ENCODE data around the gene EPB41L3. TPM values are rescaled to one million over a fixed set of nuclear protein-coding genes. Genes with fewer than 3 reads are reported as not detected.
"Not testable (repeated sequence)": the region's sequence is repeated elsewhere in the genome, so short reads cannot be mapped to it uniquely, and the experiment has no call there.

Gene EPB41L3
- polyA plus RNA-seq, 1 donor: 65.5 TPM

GRCh38 chr18:5503740-5504139 is 40.1 kb downstream of the EPB41L3 start:
- no peaks in the 10 kb centered on the region for H3K36me3 ChIP-seq (ENCODE audit: control insufficient read depth, insufficient read depth, low read length)

DNA sequence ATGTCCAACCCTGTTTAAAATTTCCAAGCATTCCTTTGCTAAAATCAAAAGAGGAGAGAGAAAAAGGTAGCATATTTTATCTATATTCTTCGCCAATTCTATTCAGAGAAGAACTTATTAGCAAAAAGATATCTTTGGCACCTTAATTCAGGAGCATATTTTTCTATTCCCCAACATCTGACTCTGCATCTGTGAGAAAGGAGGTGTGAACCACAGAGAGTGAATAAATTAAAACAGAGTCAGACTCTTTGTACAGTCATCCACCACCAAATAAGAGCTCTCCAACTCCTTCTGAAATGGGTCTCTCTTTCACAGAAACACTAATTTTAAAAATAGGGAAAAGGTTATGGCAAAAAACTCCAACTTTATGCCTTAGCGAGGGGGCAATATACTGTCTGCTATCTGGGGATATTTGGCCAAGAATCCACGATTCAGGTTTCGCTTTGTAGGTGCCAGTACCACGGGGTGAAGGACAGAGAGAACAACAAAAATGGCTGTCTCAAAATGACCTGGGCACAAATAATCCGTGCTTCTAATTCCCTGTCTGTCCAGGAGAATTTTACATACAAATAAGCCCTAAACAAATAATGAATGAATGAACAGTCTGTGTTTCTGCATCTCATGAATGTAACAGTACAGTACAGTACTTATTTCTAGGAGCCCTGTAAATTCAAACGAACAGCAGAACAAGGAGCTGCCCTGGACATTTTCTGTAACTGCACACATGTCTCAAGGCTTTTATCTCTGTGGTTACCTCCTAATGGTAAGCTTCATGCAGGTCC is 43.4 kb downstream of the EPB41L3 start:
- H3K4me3 ChIP-seq (ENCODE audit: low read length): no peak overlapping the region
- no peaks in the 10 kb centered on the region for H3K4me1 ChIP-seq (ENCODE audit: control insufficient read depth, insufficient read depth, low read length)
- no peaks in the 10 kb centered on the region for H3K27me3 ChIP-seq (ENCODE audit: control insufficient read depth, insufficient read depth, low read length)
- 100% methylated on average over 2 of the region's 7 CpGs for WGBS (ENCODE audit: insufficient coverage, low lambda C conversion rate)
- no peak for DNase-seq
- H3K36me3 ChIP-seq (ENCODE audit: control insufficient read depth, insufficient read depth, low read length): no peaks in the 10 kb centered on the region
- H3K27ac ChIP-seq (ENCODE audit: low read length): no peak overlapping the region
- no peaks in the 10 kb centered on the region for H3K9me3 ChIP-seq (ENCODE audit: control insufficient read depth, low read depth, low read length)

More at GRCh38 chr18:5503740-5504139, 40.1 kb downstream of the EPB41L3 start:
- Histone ChIP-seq H3K4me3 (ENCODE audit: low read length) (no peak overlapping the region), H3K4me1 (ENCODE audit: control insufficient read depth, insufficient read depth, low read length) (no peaks in the 10 kb centered on the region), H3K27me3 (ENCODE audit: control insufficient read depth, insufficient read depth, low read length) (no peaks in the 10 kb centered on the region), H3K9me3 (ENCODE audit: control insufficient read depth, low read depth, low read length) (no peaks in the 10 kb centered on the region), H3K27ac (ENCODE audit: low read length) (no peak overlapping the region)
- DNase-seq: no peak

- Histone ChIP-seq H3K4me3 (ENCODE audit: low read length) (no peak overlapping the region), H3K27ac (ENCODE audit: low read length) (no peak overlapping the region), H3K4me1 (ENCODE audit: control insufficient read depth, insufficient read depth, low read length) (no peaks in the 10 kb centered on the region), H3K9me3 (ENCODE audit: control insufficient read depth, low read depth, low read length) (no peaks in the 10 kb centered on the region), H3K27me3 (ENCODE audit: control insufficient read depth, insufficient read depth, low read length) (no peaks in the 10 kb centered on the region), H3K36me3 (ENCODE audit: control insufficient read depth, insufficient read depth, low read length) (no peaks in the 10 kb centered on the region)
- DNase-seq: no peak
- WGBS (ENCODE audit: insufficient coverage, low lambda C conversion rate): 89% methylated on average over 3 of the region's 6 CpGs
These were observed 45.3 kb downstream of the EPB41L3 start for GRCh38 chr18:5498452-5498851.

DNA sequence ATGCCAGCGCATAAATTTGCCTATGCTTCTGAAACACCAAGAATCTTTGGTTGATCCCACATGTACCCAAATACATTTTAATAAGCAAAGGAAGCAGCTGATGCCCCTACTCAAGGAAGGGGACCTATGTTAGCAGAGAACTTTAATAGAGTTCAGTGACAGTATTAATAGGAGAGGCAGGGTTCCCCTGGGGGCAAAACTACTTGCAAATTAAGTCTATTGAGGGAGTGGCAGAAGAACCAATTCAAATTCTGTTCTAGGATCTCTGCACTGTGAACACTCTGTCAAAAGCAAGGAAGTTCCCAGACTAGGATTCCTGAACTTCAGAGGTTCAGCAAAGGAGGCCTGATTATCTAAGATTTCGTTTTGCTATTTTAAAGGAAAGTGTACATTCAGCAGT is 47.5 kb downstream of the EPB41L3 start:
- Histone ChIP-seq H3K27me3 (ENCODE audit: control insufficient read depth, insufficient read depth, low read length) (no peaks in the 10 kb centered on the region), H3K4me3 (ENCODE audit: low read length) (no peak overlapping the region), H3K9me3 (ENCODE audit: control insufficient read depth, low read depth, low read length) (no peaks in the 10 kb centered on the region), H3K4me1 (ENCODE audit: control insufficient read depth, insufficient read depth, low read length) (no peaks in the 10 kb centered on the region), H3K27ac (ENCODE audit: low read length) (no peak overlapping the region), H3K36me3 (ENCODE audit: control insufficient read depth, insufficient read depth, low read length) (no peaks in the 10 kb centered on the region)
- no CpG with 5 or more reads among the region's 2 CpGs for WGBS (ENCODE audit: insufficient coverage, low lambda C conversion rate)
- no peak for DNase-seq

- Histone ChIP-seq H3K4me1 (ENCODE audit: control insufficient read depth, insufficient read depth, low read length) (no peaks in the 10 kb centered on the region), H3K9me3 (ENCODE audit: control insufficient read depth, low read depth, low read length) (no peaks in the 10 kb centered on the region), H3K27me3 (ENCODE audit: control insufficient read depth, insufficient read depth, low read length) (no peaks in the 10 kb centered on the region), H3K4me3 (ENCODE audit: low read length) (no peak overlapping the region), H3K36me3 (ENCODE audit: control insufficient read depth, insufficient read depth, low read length) (peaks cover 5% of the 10 kb centered on the region), H3K27ac (ENCODE audit: low read length) (no peak overlapping the region)
- no peak for DNase-seq
- no CpG with 5 or more reads among the region's 5 CpGs for WGBS (ENCODE audit: insufficient coverage, low lambda C conversion rate)
These were observed 52.9 kb downstream of the EPB41L3 start for GRCh38 chr18:5490753-5491480.

DNA sequence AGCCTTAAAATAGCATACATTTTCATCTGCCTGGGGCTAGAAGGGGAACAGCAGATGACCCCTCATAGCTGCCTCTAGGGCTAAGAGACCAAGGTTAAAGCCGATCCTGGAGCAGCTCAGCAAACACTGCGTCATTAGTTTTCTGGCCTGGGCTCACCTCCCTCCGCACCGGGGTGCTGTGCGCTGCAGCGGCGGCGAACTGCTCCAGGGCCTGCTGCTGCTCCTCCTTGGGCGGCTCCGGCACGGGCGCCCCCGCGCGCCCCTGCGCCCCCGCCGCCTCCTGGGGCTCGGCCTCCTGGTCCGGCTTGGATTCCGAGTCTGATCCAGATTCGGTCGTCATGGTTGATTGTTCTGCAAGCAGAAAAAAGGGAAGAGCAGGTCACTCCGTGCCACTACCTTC is 55.0 kb downstream of the EPB41L3 start:
- WGBS (ENCODE audit: insufficient coverage, low lambda C conversion rate): no CpG with 5 or more reads among the region's 24 CpGs
- H3K9me3 ChIP-seq (ENCODE audit: control insufficient read depth, low read depth, low read length): no peaks in the 10 kb centered on the region
- H3K36me3 ChIP-seq (ENCODE audit: control insufficient read depth, insufficient read depth, low read length): peaks cover 5% of the 10 kb centered on the region
- no peaks in the 10 kb centered on the region for H3K4me1 ChIP-seq (ENCODE audit: control insufficient read depth, insufficient read depth, low read length)
- DNase-seq: peak in 1 of 2 donors; percentile 10
- H3K27ac ChIP-seq (ENCODE audit: low read length): no peak overlapping the region
- no peak overlapping the region for H3K4me3 ChIP-seq (ENCODE audit: low read length)
- no peaks in the 10 kb centered on the region for H3K27me3 ChIP-seq (ENCODE audit: control insufficient read depth, insufficient read depth, low read length)

- not testable (repeated sequence) for H3K27ac ChIP-seq (ENCODE audit: low read length); H3K36me3 ChIP-seq (ENCODE audit: control insufficient read depth, insufficient read depth, low read length); H3K9me3 ChIP-seq (ENCODE audit: control insufficient read depth, low read depth, low read length); H3K4me1 ChIP-seq (ENCODE audit: control insufficient read depth, insufficient read depth, low read length); DNase-seq; H3K27me3 ChIP-seq (ENCODE audit: control insufficient read depth, insufficient read depth, low read length); H3K4me3 ChIP-seq (ENCODE audit: low read length)
- no CpG with 5 or more reads among the region's 4 CpGs for WGBS (ENCODE audit: insufficient coverage, low lambda C conversion rate)
These were observed 55.8 kb downstream of the EPB41L3 start for GRCh38 chr18:5488044-5488443.

DNA sequence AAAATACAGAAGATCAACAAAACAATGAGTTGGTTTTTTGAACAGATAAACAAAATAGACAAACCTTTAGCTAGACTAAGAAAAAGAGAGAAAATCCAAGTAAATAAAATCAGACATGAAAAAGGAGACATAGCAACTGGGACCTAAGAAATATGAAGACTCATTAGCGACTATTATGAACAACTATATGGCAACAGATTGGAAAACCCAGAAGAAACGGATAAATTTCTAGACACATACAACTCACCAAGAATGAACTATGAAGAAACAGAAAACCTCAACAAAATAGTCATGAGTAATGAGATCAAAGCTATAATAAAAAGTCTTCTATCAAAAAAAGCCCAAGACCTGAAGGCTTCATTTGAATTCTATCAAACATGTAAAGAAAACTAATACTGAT is 59.3 kb downstream of the EPB41L3 start:
- 100% methylated on average over 1 of the region's 2 CpGs for WGBS (ENCODE audit: insufficient coverage, low lambda C conversion rate)
- Histone ChIP-seq H3K27ac (ENCODE audit: low read length) (no peak overlapping the region), H3K27me3 (ENCODE audit: control insufficient read depth, insufficient read depth, low read length) (no peaks in the 10 kb centered on the region), H3K4me1 (ENCODE audit: control insufficient read depth, insufficient read depth, low read length) (no peaks in the 10 kb centered on the region), H3K9me3 (ENCODE audit: control insufficient read depth, low read depth, low read length) (no peaks in the 10 kb centered on the region), H3K36me3 (ENCODE audit: control insufficient read depth, insufficient read depth, low read length) (peaks cover 5% of the 10 kb centered on the region), H3K4me3 (ENCODE audit: low read length) (no peak overlapping the region)
- no peak for DNase-seq

DNA sequence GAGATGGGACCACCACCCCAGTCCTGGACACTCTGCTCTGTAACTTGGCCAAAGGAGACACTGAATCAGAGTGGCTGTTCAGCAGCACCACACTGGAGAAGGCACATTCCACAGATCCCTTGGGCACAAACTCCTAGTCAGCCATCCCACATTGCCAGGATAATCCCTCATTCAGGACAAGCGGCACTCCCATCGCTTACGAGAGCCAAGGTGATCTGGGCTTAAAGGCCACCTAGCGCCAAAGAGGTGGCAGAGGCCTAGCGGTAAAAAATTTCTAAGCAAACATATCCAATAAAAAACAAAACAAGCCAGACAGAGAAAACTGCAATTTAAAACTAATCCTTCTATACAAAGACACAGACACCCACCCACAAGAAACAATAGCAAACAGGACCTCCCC is 62.2 kb downstream of the EPB41L3 start:
- Histone ChIP-seq H3K4me1 (ENCODE audit: control insufficient read depth, insufficient read depth, low read length) (no peaks in the 10 kb centered on the region), H3K4me3 (ENCODE audit: low read length) (no peak overlapping the region), H3K9me3 (ENCODE audit: control insufficient read depth, low read depth, low read length) (no peaks in the 10 kb centered on the region), H3K27me3 (ENCODE audit: control insufficient read depth, insufficient read depth, low read length) (no peaks in the 10 kb centered on the region), H3K36me3 (ENCODE audit: control insufficient read depth, insufficient read depth, low read length) (peaks cover 5% of the 10 kb centered on the region), H3K27ac (ENCODE audit: low read length) (no peak overlapping the region)
- WGBS (ENCODE audit: insufficient coverage, low lambda C conversion rate): no CpG with 5 or more reads among the region's 5 CpGs
- no peak for DNase-seq

GRCh38 chr18:5478261-5478660 is 65.5 kb downstream of the EPB41L3 start:
- Histone ChIP-seq H3K36me3 (ENCODE audit: control insufficient read depth, insufficient read depth, low read length) (peaks cover 7% of the 10 kb centered on the region), H3K9me3 (ENCODE audit: control insufficient read depth, low read depth, low read length) (no peaks in the 10 kb centered on the region), H3K27me3 (ENCODE audit: control insufficient read depth, insufficient read depth, low read length) (no peaks in the 10 kb centered on the region), H3K4me1 (ENCODE audit: control insufficient read depth, insufficient read depth, low read length) (no peaks in the 10 kb centered on the region), H3K27ac (ENCODE audit: low read length) (no peak overlapping the region), H3K4me3 (ENCODE audit: low read length) (no peak overlapping the region)
- no peak for DNase-seq
- 83% methylated on average over 1 of the region's 4 CpGs for WGBS (ENCODE audit: insufficient coverage, low lambda C conversion rate)
